Right ventricle myocardium superior (tissue), 1 donor: ENCODE data around the gene PBX2. TPM values are rescaled to one million over a fixed set of nuclear protein-coding genes. Genes with fewer than 3 reads are reported as not detected.

ENCODE experiments used
- ATAC-seq: fragments of 200-7000 bp; cut with Tn5 transposase; one replicate; pipeline ENCODE4 v1.9.1; 2020; ENCODE audit warnings: mild to moderate bottlenecking; ENCODE audit not compliant: poor library complexity
- DNase-seq: peaks from one replicate; pipeline ENCODE4 v3.0.0-alpha.2; 2020
- intact Hi-C: fragments of 100-400 bp; cut with DNase I; formaldehyde crosslinking; loops from one replicate; pipeline ENCODE4 v1.11.2; 2022
- total RNA-seq: library from RNA; stranded (reverse); fragmentation: NEBNext Ultra II Directional; extraction: Animal tissue kit (Norgen Biotek cat#: 25700); gene quantifications from one replicate; pipeline ENCODE4 v1.2.1, GENCODE V29; 2021
- donor health status: DM: no; HTN: yes; CAD: no; lungs with severe emphysema.

PBX2 gene
- total RNA-seq, 1 donor from 2014 or later = 39.1 TPM

- DNase-seq (peak; percentile 95), ATAC-seq (peak; percentile 85)
- intact Hi-C loops = no loop called here
These were observed 12.0 kb downstream of the PBX2 start, which contains the start of gene RNF5 for GRCh38 chr6:32177788-32178546. Gene RNF5 (plus strand): TSS chr6:32178405. CDS start chr6:32178512, 107 bp downstream.

- DNase-seq (no peak), ATAC-seq (peak; percentile 19)
- intact Hi-C loops = no loop called here
These were observed 12.7 kb downstream of the PBX2 start for GRCh38 chr6:32177183-32177787.

- intact Hi-C loops = no loop called here
- ATAC-seq = no peak
- no peak for DNase-seq
These were observed 13.4 kb downstream of the PBX2 start for GRCh38 chr6:32176476-32177182.

GRCh38 chr6:32175711-32176475 lies 14.1 kb downstream of the PBX2 start, which contains the start of gene AGPAT1:
Gene AGPAT1 (minus strand): TSS chr6:32176084. CDS start chr6:32171496, 4,588 bp downstream.
- DNase-seq (peak; percentile 99), ATAC-seq (peak; percentile 72)
- intact Hi-C loops = no loop called here

- intact Hi-C loops = no loop called here
These were observed 14.7 kb downstream of the PBX2 start for GRCh38 chr6:32175322-32175710.

GRCh38 chr6:32174416-32174815 lies 15.6 kb downstream of the PBX2 start:
- DNase-seq (no peak), ATAC-seq (no peak)
- intact Hi-C loops = no loop called here

More at GRCh38 chr6:32175322-32175710, 14.7 kb downstream of the PBX2 start:
- ATAC-seq = no peak
- no peak for DNase-seq

GRCh38 chr6:32173051-32173727 lies 16.8 kb downstream of the PBX2 start:
- ATAC-seq = no peak
- no peak for DNase-seq
- intact Hi-C loops = no loop called here

GRCh38 chr6:32171234-32171633 lies 18.8 kb downstream of the PBX2 start:
- DNase-seq (no peak), ATAC-seq (no peak)
- intact Hi-C loops = no loop called here

GRCh38 chr6:32170294-32170693 lies 19.7 kb downstream of the PBX2 start:
- intact Hi-C loops = no loop called here
- ATAC-seq (no peak), DNase-seq (no peak)

GRCh38 chr6:32168807-32169591 lies 21.0 kb downstream of the PBX2 start:
- ATAC-seq = no peak
- intact Hi-C loops = no loop called here
- DNase-seq = no peak

GRCh38 chr6:32168350-32168749 lies 21.7 kb downstream of the PBX2 start:
- ATAC-seq = no peak
- intact Hi-C loops = no loop called here
- DNase-seq = no peak

- intact Hi-C loops = no loop called here
- ATAC-seq (no peak), DNase-seq (no peak)
These were observed 22.2 kb downstream of the PBX2 start for GRCh38 chr6:32167761-32168262.

- no peak for ATAC-seq
- intact Hi-C loops = no loop called here
- DNase-seq = no peak
These were observed 22.7 kb downstream of the PBX2 start for GRCh38 chr6:32167154-32167760.

GRCh38 chr6:32166411-32167061 lies 23.5 kb downstream of the PBX2 start:
- DNase-seq = no peak
- intact Hi-C loops = no loop called here
- ATAC-seq = no peak

GRCh38 chr6:32164295-32164694 lies 25.7 kb downstream of the PBX2 start, which contains the start of gene EGFL8:
Gene EGFL8 (plus strand): TSS chr6:32164595. CDS start chr6:32166166, 1,571 bp downstream.
- intact Hi-C loops = no loop called here
- ATAC-seq (no peak), DNase-seq (no peak)

- DNase-seq (no peak), ATAC-seq (no peak)
- intact Hi-C loops = no loop called here
These were observed 26.3 kb downstream of the PBX2 start for GRCh38 chr6:32163559-32164258.
